HG03175 (cell line): Measurements from ENCODE around the gene GAS2.

Source experiments
- ATAC-seq: cut with Tn5 transposase; IDR thresholded peaks from one replicate; pipeline ENCODE4 v1.9.1; 2021; ENCODE audit warnings: mild to moderate bottlenecking, moderate library complexity; ENCODE audit not compliant: unreplicated experiment

The GAS2 gene

DNA sequence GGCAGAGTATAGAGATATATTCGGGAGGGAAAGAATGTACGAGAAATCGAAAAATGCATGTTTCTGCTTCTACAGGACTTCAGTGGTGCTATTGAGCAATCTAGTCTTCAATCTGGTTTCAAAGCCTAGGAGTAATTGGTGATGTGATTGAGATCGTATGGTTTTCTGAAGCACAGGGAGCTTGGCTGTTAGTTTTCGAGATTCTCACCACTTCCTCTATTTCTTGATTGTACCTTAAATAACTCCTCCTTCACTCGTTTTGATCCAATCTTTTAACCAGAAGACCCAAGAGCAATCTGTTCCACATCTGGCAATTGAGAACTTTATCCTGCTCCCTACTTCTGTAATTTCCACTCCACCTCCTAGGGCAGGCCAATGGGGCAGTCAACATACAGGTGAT lies 193.3 kb downstream of the GAS2 start:
- ATAC-seq = no peak

DNA sequence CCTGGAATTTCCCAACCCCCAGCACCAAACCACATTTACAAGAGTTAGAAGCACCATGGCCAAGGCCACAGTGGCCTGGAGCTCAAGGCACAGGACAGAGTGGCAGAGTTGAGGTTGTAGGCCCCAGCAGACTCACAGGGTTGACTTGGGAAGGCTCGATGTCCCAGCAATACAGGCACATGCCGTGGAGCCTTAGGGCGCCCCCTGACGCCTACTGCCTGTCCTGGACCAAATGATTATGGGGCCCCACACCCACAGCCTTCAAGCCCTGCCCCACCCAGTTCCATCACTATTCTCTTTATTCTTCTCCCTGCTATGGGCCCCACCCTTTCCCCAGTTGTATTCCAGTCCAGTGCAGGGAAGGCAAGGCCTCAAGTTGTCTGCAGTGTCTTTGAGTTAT lies 193.8 kb downstream of the GAS2 start, which contains the start of gene CCDC179:
TSS of gene CCDC179 (minus strand) at position 234 of the 400 bp plus-strand sequence. CDS start at position 181, 53 bp downstream.
- ATAC-seq = no peak
